ENCODE data around the gene PTS.

PTS gene

GRCh38 chr11:112219476-112220232 lies 6.6 kb upstream of the PTS start:
- peak; percentile 90 for DNase-seq (ENCODE audit: low read depth)
- TF ChIP-seq, protein P1, sequence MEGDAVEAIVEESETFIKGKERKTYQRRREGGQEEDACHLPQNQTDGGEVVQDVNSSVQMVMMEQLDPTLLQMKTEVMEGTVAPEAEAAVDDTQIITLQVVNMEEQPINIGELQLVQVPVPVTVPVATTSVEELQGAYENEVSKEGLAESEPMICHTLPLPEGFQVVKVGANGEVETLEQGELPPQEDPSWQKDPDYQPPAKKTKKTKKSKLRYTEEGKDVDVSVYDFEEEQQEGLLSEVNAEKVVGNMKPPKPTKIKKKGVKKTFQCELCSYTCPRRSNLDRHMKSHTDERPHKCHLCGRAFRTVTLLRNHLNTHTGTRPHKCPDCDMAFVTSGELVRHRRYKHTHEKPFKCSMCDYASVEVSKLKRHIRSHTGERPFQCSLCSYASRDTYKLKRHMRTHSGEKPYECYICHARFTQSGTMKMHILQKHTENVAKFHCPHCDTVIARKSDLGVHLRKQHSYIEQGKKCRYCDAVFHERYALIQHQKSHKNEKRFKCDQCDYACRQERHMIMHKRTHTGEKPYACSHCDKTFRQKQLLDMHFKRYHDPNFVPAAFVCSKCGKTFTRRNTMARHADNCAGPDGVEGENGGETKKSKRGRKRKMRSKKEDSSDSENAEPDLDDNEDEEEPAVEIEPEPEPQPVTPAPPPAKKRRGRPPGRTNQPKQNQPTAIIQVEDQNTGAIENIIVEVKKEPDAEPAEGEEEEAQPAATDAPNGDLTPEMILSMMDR (conservative IDR thresholded peaks at IDR 0.05; ENCODE audit: low read depth, low read length) = peak; percentile 74
- H3K4me3 ChIP-seq (ENCODE audit: low read depth, low read length) = no peak overlapping the region

- DNase-seq (ENCODE audit: low read depth) = no peak
- H3K4me3 ChIP-seq (ENCODE audit: low read depth, low read length) = no peak overlapping the region
- TF ChIP-seq, protein P1 (conservative IDR thresholded peaks at IDR 0.05; ENCODE audit: low read depth, low read length) = no peak
These were observed 4.9 kb upstream of the PTS start for GRCh38 chr11:112221274-112221835.

DNA sequence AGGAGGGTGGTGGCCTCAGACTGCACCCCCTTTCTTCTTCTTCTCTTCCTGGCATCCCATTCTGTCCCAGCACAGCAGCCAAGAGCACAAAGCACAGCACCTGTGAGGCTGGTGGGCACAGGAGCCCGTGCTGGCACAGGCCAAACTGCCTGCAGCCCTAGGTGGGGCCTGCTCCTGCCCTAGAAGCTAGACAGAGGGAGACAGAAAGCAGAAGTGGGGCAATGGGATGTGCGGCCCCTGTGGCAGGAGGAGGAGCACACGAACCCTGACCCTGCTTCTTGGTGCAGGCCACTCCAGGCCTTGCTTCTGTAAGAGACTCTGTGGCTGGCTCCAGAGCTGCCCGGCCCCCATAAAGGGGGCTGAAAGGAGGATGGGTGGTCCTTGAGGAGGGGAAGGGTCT lies 3.9 kb upstream of the PTS start:
- no peak for DNase-seq (ENCODE audit: low read depth)
- TF ChIP-seq, protein P1 (conservative IDR thresholded peaks at IDR 0.05; ENCODE audit: low read depth, low read length) = no peak
- no peak overlapping the region for H3K4me3 ChIP-seq (ENCODE audit: low read depth, low read length)

GRCh38 chr11:112223121-112223520 lies 3.1 kb upstream of the PTS start:
- peak; percentile 28 for DNase-seq (ENCODE audit: low read depth)
- H3K4me3 ChIP-seq (ENCODE audit: low read depth, low read length) = no peak overlapping the region
- TF ChIP-seq, protein P1 (conservative IDR thresholded peaks at IDR 0.05; ENCODE audit: low read depth, low read length) = no peak

- DNase-seq (ENCODE audit: low read depth) = no peak
- TF ChIP-seq, protein P1 (conservative IDR thresholded peaks at IDR 0.05; ENCODE audit: low read depth, low read length) = no peak
- no peak overlapping the region for H3K4me3 ChIP-seq (ENCODE audit: low read depth, low read length)
These were observed 2.3 kb upstream of the PTS start for GRCh38 chr11:112223754-112224532.

GRCh38 chr11:112225753-112226061 lies 521 bp upstream of the PTS start:
- DNase-seq (ENCODE audit: low read depth) = peak; percentile 73
- TF ChIP-seq, protein P1 (conservative IDR thresholded peaks at IDR 0.05; ENCODE audit: low read depth, low read length) = no peak
- H3K4me3 ChIP-seq (ENCODE audit: low read depth, low read length) = peak overlapping the region; percentile 90

Data from choroid plexus epithelial cell (primary cell).